ENCODE results near the gene TTPAL.

TTPAL gene

GRCh38 chr20:44461803-44462174, 13.9 kb upstream of the TTPAL start:
- peaks cover 0 to 4% (median 0%) of the 10 kb centered on the region in 5 experiments for H3K27me3 ChIP-seq (replicated peaks in 2 of 5; ENCODE audit: control insufficient read depth in 4 of 5, insufficient read depth in 5 of 5, low read length in 4 of 5)
- no peaks in the 10 kb centered on the region for H3K36me3 ChIP-seq (ENCODE audit: control insufficient read depth in 4 of 4, insufficient read depth in 4 of 4, low read length in 3 of 4)
- CTCF ChIA-PET, result interaction anchor here (0.6 to 5.6 kb wide), 12 partner anchors 8 to 345 kb away, joined by 3 to 59 read pairs (median 4); partner anchors contain the start of gene FITM2
- no peaks in the 10 kb centered on the region for H3K9me3 ChIP-seq (ENCODE audit: control extremely low read depth in 1 of 5, control insufficient read depth in 4 of 5, insufficient read depth in 2 of 5, low read depth in 1 of 5, low read length in 4 of 5)
- H3K27ac ChIP-seq (ENCODE audit: insufficient read depth in 1 of 2, low read depth in 1 of 2, low read length in 2 of 2, poor library complexity in 1 of 2, severe bottlenecking in 2 of 2), result no peak overlapping the region
- DNase-seq, result no peak
- H3K4me1 ChIP-seq (ENCODE audit: control extremely low read depth in 1 of 4, control insufficient read depth in 4 of 4, insufficient read depth in 4 of 4, low read length in 3 of 4), result peaks cover 0 to 2% (median 0%) of the 10 kb centered on the region in 4 experiments
- 97% methylated on average over 4 of the region's 5 CpGs for WGBS (ENCODE audit: insufficient coverage)
- H3K4me3 ChIP-seq (ENCODE audit: control insufficient read depth in 1 of 7, extremely low read depth in 1 of 7, insufficient read depth in 4 of 7, low read depth in 2 of 7, low read length in 6 of 7), result no peak overlapping the region
- POLR2A ChIA-PET, result interaction anchor here (0.6 kb wide), 1 partner anchor 9 kb away, joined by 3 read pairs; no protein-coding TSS in a partner anchor

- H3K4me3 ChIP-seq (ENCODE audit: control insufficient read depth in 1 of 7, extremely low read depth in 1 of 7, insufficient read depth in 4 of 7, low read depth in 2 of 7, low read length in 6 of 7), result no peak overlapping the region
- H3K36me3 ChIP-seq (ENCODE audit: control insufficient read depth in 4 of 4, insufficient read depth in 4 of 4, low read length in 3 of 4), result no peaks in the 10 kb centered on the region
- 80% methylated on average over 2 of the region's 5 CpGs for WGBS (ENCODE audit: insufficient coverage)
- H3K4me1 ChIP-seq (ENCODE audit: control extremely low read depth in 1 of 4, control insufficient read depth in 4 of 4, insufficient read depth in 4 of 4, low read length in 3 of 4), result no peaks in the 10 kb centered on the region
- no peaks in the 10 kb centered on the region for H3K9me3 ChIP-seq (ENCODE audit: control extremely low read depth in 1 of 5, control insufficient read depth in 4 of 5, insufficient read depth in 2 of 5, low read depth in 1 of 5, low read length in 4 of 5)
- DNase-seq, result no peak
- peaks cover 0 to 4% (median 0%) of the 10 kb centered on the region in 5 experiments for H3K27me3 ChIP-seq (replicated peaks in 2 of 5; ENCODE audit: control insufficient read depth in 4 of 5, insufficient read depth in 5 of 5, low read length in 4 of 5)
- ChIA-PET CTCF (no interaction called here), POLR2A (no interaction called here)
- H3K27ac ChIP-seq (ENCODE audit: insufficient read depth in 1 of 2, low read depth in 1 of 2, low read length in 2 of 2, poor library complexity in 1 of 2, severe bottlenecking in 2 of 2), result no peak overlapping the region
Measured at GRCh38 chr20:44463466-44463865, 12.2 kb upstream of the TTPAL start.

GRCh38 chr20:44464514-44464913, 11.2 kb upstream of the TTPAL start:
- H3K27ac ChIP-seq (ENCODE audit: insufficient read depth in 1 of 2, low read depth in 1 of 2, low read length in 2 of 2, poor library complexity in 1 of 2, severe bottlenecking in 2 of 2), result no peak overlapping the region
- no peak for DNase-seq
- H3K27me3 ChIP-seq (replicated peaks in 2 of 5; ENCODE audit: control insufficient read depth in 4 of 5, insufficient read depth in 5 of 5, low read length in 4 of 5), result peaks cover 0 to 4% (median 0%) of the 10 kb centered on the region in 5 experiments
- CTCF ChIA-PET, result interaction anchor here (1.4 kb wide), 1 partner anchor 247 kb away, joined by 4 read pairs; no protein-coding TSS in a partner anchor
- no peaks in the 10 kb centered on the region for H3K4me1 ChIP-seq (ENCODE audit: control extremely low read depth in 1 of 4, control insufficient read depth in 4 of 4, insufficient read depth in 4 of 4, low read length in 3 of 4)
- POLR2A ChIA-PET, result no interaction called here
- no peak overlapping the region for H3K4me3 ChIP-seq (ENCODE audit: control insufficient read depth in 1 of 7, extremely low read depth in 1 of 7, insufficient read depth in 4 of 7, low read depth in 2 of 7, low read length in 6 of 7)
- H3K9me3 ChIP-seq (ENCODE audit: control extremely low read depth in 1 of 5, control insufficient read depth in 4 of 5, insufficient read depth in 2 of 5, low read depth in 1 of 5, low read length in 4 of 5), result no peaks in the 10 kb centered on the region
- WGBS (ENCODE audit: insufficient coverage), result 93% methylated on average over 2 of the region's 3 CpGs
- no peaks in the 10 kb centered on the region for H3K36me3 ChIP-seq (ENCODE audit: control insufficient read depth in 4 of 4, insufficient read depth in 4 of 4, low read length in 3 of 4)

- POLR2A ChIA-PET, result no interaction called here
- CTCF ChIA-PET, result interaction anchor here (1.4 kb wide), 1 partner anchor 248 kb away, joined by 4 read pairs; no protein-coding TSS in a partner anchor
- WGBS (ENCODE audit: insufficient coverage), result 79% methylated on average over 2 of the region's 3 CpGs
- Histone ChIP-seq H3K36me3 (ENCODE audit: control insufficient read depth in 4 of 4, insufficient read depth in 4 of 4, low read length in 3 of 4) (no peaks in the 10 kb centered on the region), H3K4me3 (ENCODE audit: control insufficient read depth in 1 of 7, extremely low read depth in 1 of 7, insufficient read depth in 4 of 7, low read depth in 2 of 7, low read length in 6 of 7) (no peak overlapping the region), H3K9me3 (ENCODE audit: control extremely low read depth in 1 of 5, control insufficient read depth in 4 of 5, insufficient read depth in 2 of 5, low read depth in 1 of 5, low read length in 4 of 5) (no peaks in the 10 kb centered on the region), H3K4me1 (ENCODE audit: control extremely low read depth in 1 of 4, control insufficient read depth in 4 of 4, insufficient read depth in 4 of 4, low read length in 3 of 4) (no peaks in the 10 kb centered on the region), H3K27me3 (replicated peaks in 2 of 5; ENCODE audit: control insufficient read depth in 4 of 5, insufficient read depth in 5 of 5, low read length in 4 of 5) (peaks cover 0 to 4% (median 0%) of the 10 kb centered on the region in 5 experiments), H3K27ac (ENCODE audit: insufficient read depth in 1 of 2, low read depth in 1 of 2, low read length in 2 of 2, poor library complexity in 1 of 2, severe bottlenecking in 2 of 2) (no peak overlapping the region)
- no peak for DNase-seq
Measured at GRCh38 chr20:44465001-44465560, 10.6 kb upstream of the TTPAL start.

GRCh38 chr20:44467289-44467883, 8.3 kb upstream of the TTPAL start:
- WGBS (ENCODE audit: insufficient coverage), result 93% methylated on average over 12 of the region's 12 CpGs
- H3K4me1 ChIP-seq (ENCODE audit: control extremely low read depth in 1 of 4, control insufficient read depth in 4 of 4, insufficient read depth in 4 of 4, low read length in 3 of 4), result no peaks in the 10 kb centered on the region
- POLR2A ChIA-PET, result no interaction called here

GRCh38 chr20:44468044-44468782, 7.5 kb upstream of the TTPAL start:
- no peaks in the 10 kb centered on the region for H3K36me3 ChIP-seq (ENCODE audit: control insufficient read depth in 4 of 4, insufficient read depth in 4 of 4, low read length in 3 of 4)
- H3K4me1 ChIP-seq (ENCODE audit: control extremely low read depth in 1 of 4, control insufficient read depth in 4 of 4, insufficient read depth in 4 of 4, low read length in 3 of 4), result no peaks in the 10 kb centered on the region
- ChIA-PET CTCF (interaction anchor here (1.8 kb wide), 1 partner anchor 85 kb away, joined by 9 read pairs; no protein-coding TSS in a partner anchor), POLR2A (no interaction called here)
- H3K4me3 ChIP-seq (ENCODE audit: control insufficient read depth in 1 of 7, extremely low read depth in 1 of 7, insufficient read depth in 4 of 7, low read depth in 2 of 7, low read length in 6 of 7), result no peak overlapping the region
- H3K9me3 ChIP-seq (ENCODE audit: control extremely low read depth in 1 of 5, control insufficient read depth in 4 of 5, insufficient read depth in 2 of 5, low read depth in 1 of 5, low read length in 4 of 5), result no peaks in the 10 kb centered on the region
- peaks cover 0 to 4% (median 0%) of the 10 kb centered on the region in 5 experiments for H3K27me3 ChIP-seq (replicated peaks in 2 of 5; ENCODE audit: control insufficient read depth in 4 of 5, insufficient read depth in 5 of 5, low read length in 4 of 5)
- WGBS (ENCODE audit: insufficient coverage), result 97% methylated on average over 5 of the region's 8 CpGs
- no peak overlapping the region for H3K27ac ChIP-seq (ENCODE audit: insufficient read depth in 1 of 2, low read depth in 1 of 2, low read length in 2 of 2, poor library complexity in 1 of 2, severe bottlenecking in 2 of 2)
- no peak for DNase-seq

More at GRCh38 chr20:44467289-44467883, 8.3 kb upstream of the TTPAL start:
- DNase-seq, result no peak
- CTCF ChIA-PET, result interaction anchor here (1.8 kb wide), 1 partner anchor 84 kb away, joined by 9 read pairs; no protein-coding TSS in a partner anchor
- Histone ChIP-seq H3K4me3 (ENCODE audit: control insufficient read depth in 1 of 7, extremely low read depth in 1 of 7, insufficient read depth in 4 of 7, low read depth in 2 of 7, low read length in 6 of 7) (no peak overlapping the region), H3K27me3 (replicated peaks in 2 of 5; ENCODE audit: control insufficient read depth in 4 of 5, insufficient read depth in 5 of 5, low read length in 4 of 5) (peaks cover 0 to 4% (median 0%) of the 10 kb centered on the region in 5 experiments), H3K27ac (ENCODE audit: insufficient read depth in 1 of 2, low read depth in 1 of 2, low read length in 2 of 2, poor library complexity in 1 of 2, severe bottlenecking in 2 of 2) (no peak overlapping the region), H3K36me3 (ENCODE audit: control insufficient read depth in 4 of 4, insufficient read depth in 4 of 4, low read length in 3 of 4) (no peaks in the 10 kb centered on the region), H3K9me3 (ENCODE audit: control extremely low read depth in 1 of 5, control insufficient read depth in 4 of 5, insufficient read depth in 2 of 5, low read depth in 1 of 5, low read length in 4 of 5) (no peaks in the 10 kb centered on the region)

GRCh38 chr20:44470327-44470726, 5.3 kb upstream of the TTPAL start:
- POLR2A ChIA-PET, result no interaction called here
- H3K36me3 ChIP-seq (ENCODE audit: control insufficient read depth in 4 of 4, insufficient read depth in 4 of 4, low read length in 3 of 4), result no peaks in the 10 kb centered on the region
- peaks cover 2 to 4% (median 3%) of the 10 kb centered on the region in 4 experiments for H3K4me1 ChIP-seq (ENCODE audit: control extremely low read depth in 1 of 4, control insufficient read depth in 4 of 4, insufficient read depth in 4 of 4, low read length in 3 of 4)
- WGBS (ENCODE audit: insufficient coverage), result 98% methylated on average over 4 of the region's 5 CpGs
- CTCF ChIA-PET, result interaction anchor here (1.3 to 1.4 kb wide), 2 partner anchors 10 to 253 kb away, joined by 3 to 6 read pairs; no protein-coding TSS in a partner anchor
- no peak overlapping the region for H3K4me3 ChIP-seq (ENCODE audit: control insufficient read depth in 1 of 7, extremely low read depth in 1 of 7, insufficient read depth in 4 of 7, low read depth in 2 of 7, low read length in 6 of 7)
- H3K27ac ChIP-seq (ENCODE audit: insufficient read depth in 1 of 2, low read depth in 1 of 2, low read length in 2 of 2, poor library complexity in 1 of 2, severe bottlenecking in 2 of 2), result no peak overlapping the region
- peaks cover 0 to 3% (median 0%) of the 10 kb centered on the region in 5 experiments for H3K27me3 ChIP-seq (replicated peaks in 2 of 5; ENCODE audit: control insufficient read depth in 4 of 5, insufficient read depth in 5 of 5, low read length in 4 of 5)
- DNase-seq, result no peak
- H3K9me3 ChIP-seq (ENCODE audit: control extremely low read depth in 1 of 5, control insufficient read depth in 4 of 5, insufficient read depth in 2 of 5, low read depth in 1 of 5, low read length in 4 of 5), result no peaks in the 10 kb centered on the region

Measured in common myeloid progenitor, CD34-positive (primary cell).